Adrenal gland (tissue), 19 donors: Measurements from ENCODE around the gene ACTN2. TPM values are rescaled to one million over a fixed set of nuclear protein-coding genes. Genes with fewer than 3 reads are reported as not detected.

Source experiments
- DNase-seq, 7 donors: peaks; one replicate each; pipeline ENCODE4 v3.0.0-alpha.2; 2019 to 2020
- H3K27ac ChIP-seq, 5 donors: fragments of 200-600 bp; sonication (generic) in 4 of 5; 1 replicate in 3 of 5; 2 replicates in 2 of 5; pipeline versions ENCODE4 v1.5.1 to v1.8.0; 2016 to 2020; ENCODE audit warnings: mild to moderate bottlenecking in 1 of 5
- H3K27me3 ChIP-seq: fragments of 200-600 bp; 2 replicates; pipeline ENCODE4 v1.8.0; 2021
- H3K36me3 ChIP-seq, 2 donors: fragments of 200-600 bp; replicated peaks in 1 of 2; 1 replicate in 1 of 2; 2 replicates in 1 of 2; pipeline versions ENCODE4 v1.5.1 to v1.8.0; 2018 to 2022
- H3K4me1 ChIP-seq, 2 donors: fragments of 200-600 bp; replicated peaks in 1 of 2; 1 replicate in 1 of 2; 2 replicates in 1 of 2; pipeline versions ENCODE4 v1.5.1 to v1.8.0; 2018 to 2021
- H3K4me3 ChIP-seq, 4 donors: fragments of 200-600 bp; sonication (generic) in 3 of 4; one replicate each; pipeline ENCODE4 v1.5.1; 2016 to 2018
- H3K9me3 ChIP-seq, 3 donors: fragments of 200-600 bp; sonication (generic) in 1 of 3; replicated peaks in 1 of 3; 1 replicate in 2 of 3; 2 replicates in 1 of 3; pipeline versions ENCODE4 v1.5.1 to v1.8.0; 2016 to 2021
- POLR2A ChIP-seq, 2 donors: fragments of 450-650 bp; IDR thresholded peaks; one replicate each; pipeline ENCODE4 v1.6.1; 2017; ENCODE audit warnings: antibody characterized with exemption in 2 of 2, mild to moderate bottlenecking in 2 of 2, moderate library complexity in 1 of 2
- WGBS, 4 donors: extraction: QIAGEN DNeasy Blood & Tissue Kit in 2 of 4; methylation state at CpG; one replicate each; pipeline versions ENCODE4 v1.1.5 to v1.1.7; 2013 to 2017; 5-methylcytosine and 5-hydroxymethylcytosine counted together
- intact Hi-C, 2 donors: fragments of 100-400 bp; cut with DNase I; formaldehyde crosslinking; loops; one replicate each; pipeline versions ENCODE4 v1.14.1 to v1.15.0; 2022 to 2023
- long read RNA-seq, 10 donors: library from polyadenylated mRNA in 3 of 10; unstranded in 2 of 10; stranded (forward) in 1 of 10; transcript quantifications; one replicate each; pipeline ENCODE4 v2.0.0 and lab custom pipeline, GENCODE V29; 2021 to 2026
- polyA plus RNA-seq, 3 donors: library from polyadenylated mRNA; stranded (reverse); fragments of 200-250 nt in 2 of 3; fragments of 350-450 nt in 1 of 3; fragmentation: Illumina TruSeq in 1 of 3; extraction: RNeasy Lipid Tissue Mini Kit (QIAGEN cat#74804) in 1 of 3; gene quantifications; one replicate each; pipeline ENCODE4 v1.2.3, GENCODE V29; 2013 to 2014
- total RNA-seq, 9 donors: library from RNA; depleted of rRNA in 4 of 9; stranded (reverse); fragments of >200 nt in 4 of 9; fragments of 120-200 nt in 1 of 9; fragmentation: NEBNext Ultra II Directional in 1 of 9; extraction: Animal tissue kit (Norgen Biotek cat#: 25700) in 1 of 9; gene quantifications; one replicate each; pipeline versions ENCODE4 v1.1.0 to v1.2.4, GENCODE V29; 2013 to 2023
- TF ChIP-seq, protein P1 (sequence below), 6 experiments: fragments of 450-650 bp in 4 of 6; fragments of 200-600 bp in 2 of 6; sonication (generic) in 1 of 6; IDR thresholded peaks; 1 replicate in 5 of 6; 2 replicates in 1 of 6; pipeline versions ENCODE4 v1.5.1 to v1.8.0; 2016 to 2021; ENCODE audit warnings: antibody characterized with exemption in 6 of 6, mild to moderate bottlenecking in 2 of 6, moderate library complexity in 1 of 6
- donor health status: healthy with polysubstance abuse.
- donor health status: Bipolar disorder and iron deficiency.
- donor health status: DM: yes; HTN: yes; CAD: no.
- donor health status: DM: no; HTN: no; CAD: no.
- donor health status: DM: no; HTN: no; CAD: no.
- donor health status: DM: yes; HTN: yes; CAD: no.

Gene ACTN2
- total RNA-seq = under 1 TPM in 7 of 9 donors, not detected in 2; under 0.01 to 0.91 (median 0.27) TPM
- 1 to 10 TPM in 1 of 3 donors, under 1 TPM in 2; 0.09 to 1.0 (median 0.56) TPM for polyA plus RNA-seq
- long read RNA-seq, donor 1 = 0 reads
- long read RNA-seq, donor 2 = 0 reads
- long read RNA-seq, donor 3, full-length matches to known transcripts = 4 of 4 reads
- long read RNA-seq, donor 3, partial matches to known transcripts = 0 of 4 reads
- long read RNA-seq, donor 3, other reads (novel, unspliced or antisense) = 0 of 4 reads
- long read RNA-seq, donor 4 = 0 reads
- long read RNA-seq, donor 5, partial matches to known transcripts = 0 of 1 reads
- long read RNA-seq, donor 5, other reads (novel, unspliced or antisense) = 1 of 1 reads
- long read RNA-seq, donor 6, full-length matches to known transcripts = 2 of 2 reads
- long read RNA-seq, donor 6, partial matches to known transcripts = 0 of 2 reads
- long read RNA-seq, donor 6, other reads (novel, unspliced or antisense) = 0 of 2 reads
- long read RNA-seq, donor 7, full-length matches to known transcripts = 4 of 4 reads
- long read RNA-seq, donor 7, partial matches to known transcripts = 0 of 4 reads
- long read RNA-seq, donor 7, other reads (novel, unspliced or antisense) = 0 of 4 reads
- long read RNA-seq, donor 8 = 0 reads
- long read RNA-seq, donor 9, full-length matches to known transcripts = 3 of 3 reads
- long read RNA-seq, donor 9, partial matches to known transcripts = 0 of 3 reads
- long read RNA-seq, donor 9, other reads (novel, unspliced or antisense) = 0 of 3 reads
- long read RNA-seq, donor 10 = 0 reads

DNA sequence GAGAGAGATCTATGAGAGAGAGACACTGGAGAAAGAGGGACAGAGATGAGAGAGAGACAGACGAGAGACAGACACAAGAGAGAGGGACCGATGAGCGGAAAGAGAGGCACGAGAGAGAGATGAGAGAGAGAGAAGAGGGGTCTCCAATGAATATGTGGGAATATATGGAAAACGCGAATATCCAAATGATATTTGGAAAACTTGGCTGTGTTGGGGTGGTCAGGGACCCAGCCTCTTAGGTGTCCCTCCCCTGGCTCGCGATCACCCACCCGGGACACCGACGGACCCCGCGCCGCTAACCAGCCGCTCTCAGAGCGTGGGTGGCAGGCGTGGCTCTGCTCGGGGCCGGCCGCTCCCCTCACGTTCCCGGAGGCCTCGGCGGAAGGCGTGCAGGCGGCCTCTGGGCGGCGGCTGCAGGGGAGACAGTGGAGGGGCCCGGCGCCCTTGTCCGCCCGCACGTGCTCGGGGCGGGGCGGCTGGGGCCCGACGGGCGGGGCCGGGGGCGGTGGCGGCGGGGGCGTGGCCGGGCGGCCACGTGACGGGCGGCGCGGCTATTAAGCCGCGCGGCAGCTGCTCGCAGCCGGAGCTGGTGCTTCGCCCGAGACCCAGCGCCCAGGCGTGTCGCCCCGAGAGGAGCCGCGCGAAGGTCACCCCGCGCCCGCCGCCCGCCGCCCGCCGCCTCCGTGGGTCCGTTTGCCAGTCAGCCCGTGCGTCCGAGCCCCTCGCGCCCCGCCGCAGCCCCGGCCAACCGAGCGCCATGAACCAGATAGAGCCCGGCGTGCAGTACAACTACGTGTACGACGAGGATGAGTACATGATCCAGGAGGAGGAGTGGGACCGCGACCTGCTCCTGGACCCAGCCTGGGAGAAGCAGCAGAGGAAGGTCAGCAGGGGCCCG, at the start of gene ACTN2:
TSS of gene ACTN2 (plus strand) at position 583 of the 898 bp plus-strand sequence. CDS start at position 758, 175 bp downstream.
- H3K27me3 ChIP-seq = peaks cover 4% of the 10 kb centered on the region
- no peaks in the 10 kb centered on the region for H3K36me3 ChIP-seq
- intact Hi-C loops = no loop called here
- no peak within 1 kb of the TSS for H3K27ac ChIP-seq
- TF ChIP-seq POLR2A (IDR thresholded peaks at IDR 0.05) = no peak
- TF ChIP-seq, protein P1, sequence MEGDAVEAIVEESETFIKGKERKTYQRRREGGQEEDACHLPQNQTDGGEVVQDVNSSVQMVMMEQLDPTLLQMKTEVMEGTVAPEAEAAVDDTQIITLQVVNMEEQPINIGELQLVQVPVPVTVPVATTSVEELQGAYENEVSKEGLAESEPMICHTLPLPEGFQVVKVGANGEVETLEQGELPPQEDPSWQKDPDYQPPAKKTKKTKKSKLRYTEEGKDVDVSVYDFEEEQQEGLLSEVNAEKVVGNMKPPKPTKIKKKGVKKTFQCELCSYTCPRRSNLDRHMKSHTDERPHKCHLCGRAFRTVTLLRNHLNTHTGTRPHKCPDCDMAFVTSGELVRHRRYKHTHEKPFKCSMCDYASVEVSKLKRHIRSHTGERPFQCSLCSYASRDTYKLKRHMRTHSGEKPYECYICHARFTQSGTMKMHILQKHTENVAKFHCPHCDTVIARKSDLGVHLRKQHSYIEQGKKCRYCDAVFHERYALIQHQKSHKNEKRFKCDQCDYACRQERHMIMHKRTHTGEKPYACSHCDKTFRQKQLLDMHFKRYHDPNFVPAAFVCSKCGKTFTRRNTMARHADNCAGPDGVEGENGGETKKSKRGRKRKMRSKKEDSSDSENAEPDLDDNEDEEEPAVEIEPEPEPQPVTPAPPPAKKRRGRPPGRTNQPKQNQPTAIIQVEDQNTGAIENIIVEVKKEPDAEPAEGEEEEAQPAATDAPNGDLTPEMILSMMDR (IDR thresholded peaks at IDR 0.05) = no peak
- peak in 6 of 7 donors; percentile 6 to 37 (median 25) for DNase-seq
- H3K9me3 ChIP-seq = no peaks in the 10 kb centered on the region
- 4 to 15% (median 7%) methylated on average over 25 to 93 of the region's 93 CpGs for WGBS, 4 donors
- peak within 1 kb of the TSS in 1 of 4 donors; percentile 64 for H3K4me3 ChIP-seq
- H3K4me1 ChIP-seq = peaks cover 8% of the 10 kb centered on the region in 2 donors

DNA sequence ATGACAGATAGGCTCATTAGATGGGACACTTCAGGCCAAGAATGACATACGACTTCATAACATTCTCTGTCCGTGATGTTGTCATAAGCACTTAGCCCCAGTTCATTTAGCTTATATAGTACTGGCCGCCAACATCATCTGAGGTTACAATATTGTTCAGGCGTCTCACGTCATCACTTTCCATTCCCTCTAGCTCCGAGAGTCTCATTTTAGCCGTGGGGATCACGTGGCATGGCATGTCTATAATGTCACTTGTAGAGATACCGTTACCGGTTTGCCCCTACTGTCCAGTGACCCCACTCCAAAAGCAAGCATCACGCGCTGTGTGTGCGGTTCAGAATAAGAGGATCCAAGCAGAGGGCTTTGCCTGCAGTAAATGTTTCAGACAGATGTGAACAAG, 47.4 kb upstream of the ACTN2 start:
- DNase-seq = no peak
- WGBS, 4 donors = 74 to 79% (median 78%) methylated on average over 13 of the region's 13 CpGs
- H3K4me1 ChIP-seq = no peaks in the 10 kb centered on the region
- no peak overlapping the region for H3K27ac ChIP-seq
- H3K27me3 ChIP-seq = no peaks in the 10 kb centered on the region
- no peaks in the 10 kb centered on the region for H3K9me3 ChIP-seq
- TF ChIP-seq, protein P1 (IDR thresholded peaks at IDR 0.05) = no peak
- no peak for TF ChIP-seq POLR2A (IDR thresholded peaks at IDR 0.05)
- H3K4me3 ChIP-seq = no peak overlapping the region
- intact Hi-C loops = no loop called here
- H3K36me3 ChIP-seq = no peaks in the 10 kb centered on the region

- Histone ChIP-seq H3K4me1 (no peaks in the 10 kb centered on the region), H3K27me3 (no peaks in the 10 kb centered on the region), H3K4me3 (no peak overlapping the region), H3K9me3 (no peaks in the 10 kb centered on the region), H3K36me3 (no peaks in the 10 kb centered on the region), H3K27ac (no peak overlapping the region)
- DNase-seq = no peak
- WGBS, 4 donors = 61 to 80% (median 71%) methylated on average over 4 of the region's 4 CpGs
- TF ChIP-seq POLR2A (IDR thresholded peaks at IDR 0.05) = no peak
- TF ChIP-seq, protein P1 (IDR thresholded peaks at IDR 0.05) = no peak
- intact Hi-C loops = no loop called here
These were observed 46.6 kb upstream of the ACTN2 start for GRCh38 chr1:236639686-236640085.
